Erythroblast (primary cell): Measurements from ENCODE around the gene BMP5.

Source experiments
- GATA1 ChIP-seq: IDR thresholded peaks from 2 replicates; pipeline ENCODE4 v1.6.1; 2011; ENCODE audit warnings: low read depth, mild to moderate bottlenecking, control low read depth, low read length, moderate library complexity
- POLR2A ChIP-seq: IDR thresholded peaks from 2 replicates; pipeline ENCODE4 v1.6.1; 2011; ENCODE audit warnings: mild to moderate bottlenecking, low read length

DNA sequence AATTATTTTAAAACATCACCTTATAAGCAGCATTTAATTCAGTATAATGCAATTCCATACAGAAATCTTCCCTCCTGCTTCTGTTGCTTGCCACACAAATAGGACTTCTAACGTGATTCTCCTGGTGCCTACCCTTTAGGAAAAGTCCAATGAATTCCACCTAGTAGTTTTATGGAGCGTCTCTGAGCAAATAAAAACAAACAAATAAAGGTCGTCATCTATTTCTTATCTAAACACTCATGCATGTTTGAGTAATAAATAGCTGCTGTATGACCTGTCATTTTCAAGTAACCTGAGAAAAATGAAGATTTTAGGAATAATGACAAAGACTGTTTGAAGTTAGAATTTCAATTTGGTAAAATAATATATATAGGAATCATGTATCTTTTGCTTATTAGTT lies 102.7 kb downstream of the BMP5 start:
- TF ChIP-seq POLR2A (no peak), GATA1 (no peak)
